ENCODE data around the gene PGA5.

PGA5 gene

DNA sequence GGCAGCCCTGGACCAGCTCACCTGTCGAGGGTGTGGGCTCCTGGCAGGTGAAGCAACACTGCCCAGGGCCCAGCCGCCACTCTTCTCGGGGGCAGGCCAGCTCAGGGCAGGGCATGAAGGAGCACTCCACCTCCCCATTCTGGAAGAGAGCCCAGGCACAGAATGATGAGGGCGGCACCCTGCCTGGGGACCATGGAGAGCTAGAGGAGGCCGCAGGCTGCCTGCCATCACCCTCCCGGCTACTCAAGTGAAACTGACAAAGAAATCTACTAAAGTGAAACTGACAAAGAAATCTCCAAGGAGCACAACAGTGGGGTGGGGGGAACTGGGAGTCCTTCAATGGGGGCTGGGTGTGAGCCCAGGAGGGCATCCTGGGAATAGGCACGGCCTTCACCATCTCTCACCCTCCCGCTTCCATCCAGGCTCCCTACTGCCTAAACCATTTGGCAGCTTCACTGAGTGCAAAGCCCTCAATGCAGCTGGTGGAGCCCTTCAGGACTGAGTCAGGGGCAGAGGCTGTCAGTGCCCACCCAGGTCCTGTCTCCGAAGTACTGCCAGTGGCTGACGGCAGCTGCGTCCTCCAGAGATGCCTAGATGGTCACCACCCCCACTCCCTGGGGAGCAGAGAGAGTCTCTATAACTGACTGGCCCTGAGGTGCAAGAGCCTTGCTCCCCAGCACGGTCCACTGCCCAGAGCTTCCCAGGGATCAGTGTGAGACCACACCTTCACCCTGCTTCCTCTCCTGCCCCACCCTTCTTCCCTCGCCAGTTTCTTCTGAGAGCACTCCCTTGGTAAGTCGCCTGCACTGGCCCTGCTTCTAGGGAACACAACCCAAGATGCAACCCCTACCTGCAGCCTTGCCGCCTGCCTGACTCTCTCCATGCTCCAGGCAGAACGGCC lies 32.5 kb downstream of the PGA5 start:
- no peak overlapping the region for H3K4me3 ChIP-seq (replicated peaks; ENCODE audit: insufficient read depth, low read length)
- TF ChIP-seq GABPA (IDR thresholded peaks at IDR 0.05; ENCODE audit: low read depth) (no peak), POLR2AphosphoS5 (IDR thresholded peaks at IDR 0.05; ENCODE audit: low read depth) (no peak), SPI1 (IDR thresholded peaks at IDR 0.05; ENCODE audit: borderline replicate concordance, low read depth) (no peak)
- TF ChIP-seq, protein P1, sequence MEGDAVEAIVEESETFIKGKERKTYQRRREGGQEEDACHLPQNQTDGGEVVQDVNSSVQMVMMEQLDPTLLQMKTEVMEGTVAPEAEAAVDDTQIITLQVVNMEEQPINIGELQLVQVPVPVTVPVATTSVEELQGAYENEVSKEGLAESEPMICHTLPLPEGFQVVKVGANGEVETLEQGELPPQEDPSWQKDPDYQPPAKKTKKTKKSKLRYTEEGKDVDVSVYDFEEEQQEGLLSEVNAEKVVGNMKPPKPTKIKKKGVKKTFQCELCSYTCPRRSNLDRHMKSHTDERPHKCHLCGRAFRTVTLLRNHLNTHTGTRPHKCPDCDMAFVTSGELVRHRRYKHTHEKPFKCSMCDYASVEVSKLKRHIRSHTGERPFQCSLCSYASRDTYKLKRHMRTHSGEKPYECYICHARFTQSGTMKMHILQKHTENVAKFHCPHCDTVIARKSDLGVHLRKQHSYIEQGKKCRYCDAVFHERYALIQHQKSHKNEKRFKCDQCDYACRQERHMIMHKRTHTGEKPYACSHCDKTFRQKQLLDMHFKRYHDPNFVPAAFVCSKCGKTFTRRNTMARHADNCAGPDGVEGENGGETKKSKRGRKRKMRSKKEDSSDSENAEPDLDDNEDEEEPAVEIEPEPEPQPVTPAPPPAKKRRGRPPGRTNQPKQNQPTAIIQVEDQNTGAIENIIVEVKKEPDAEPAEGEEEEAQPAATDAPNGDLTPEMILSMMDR (IDR thresholded peaks at IDR 0.05; ENCODE audit: insufficient read depth, low read length) = no peak
- TF ChIP-seq, protein P2, sequence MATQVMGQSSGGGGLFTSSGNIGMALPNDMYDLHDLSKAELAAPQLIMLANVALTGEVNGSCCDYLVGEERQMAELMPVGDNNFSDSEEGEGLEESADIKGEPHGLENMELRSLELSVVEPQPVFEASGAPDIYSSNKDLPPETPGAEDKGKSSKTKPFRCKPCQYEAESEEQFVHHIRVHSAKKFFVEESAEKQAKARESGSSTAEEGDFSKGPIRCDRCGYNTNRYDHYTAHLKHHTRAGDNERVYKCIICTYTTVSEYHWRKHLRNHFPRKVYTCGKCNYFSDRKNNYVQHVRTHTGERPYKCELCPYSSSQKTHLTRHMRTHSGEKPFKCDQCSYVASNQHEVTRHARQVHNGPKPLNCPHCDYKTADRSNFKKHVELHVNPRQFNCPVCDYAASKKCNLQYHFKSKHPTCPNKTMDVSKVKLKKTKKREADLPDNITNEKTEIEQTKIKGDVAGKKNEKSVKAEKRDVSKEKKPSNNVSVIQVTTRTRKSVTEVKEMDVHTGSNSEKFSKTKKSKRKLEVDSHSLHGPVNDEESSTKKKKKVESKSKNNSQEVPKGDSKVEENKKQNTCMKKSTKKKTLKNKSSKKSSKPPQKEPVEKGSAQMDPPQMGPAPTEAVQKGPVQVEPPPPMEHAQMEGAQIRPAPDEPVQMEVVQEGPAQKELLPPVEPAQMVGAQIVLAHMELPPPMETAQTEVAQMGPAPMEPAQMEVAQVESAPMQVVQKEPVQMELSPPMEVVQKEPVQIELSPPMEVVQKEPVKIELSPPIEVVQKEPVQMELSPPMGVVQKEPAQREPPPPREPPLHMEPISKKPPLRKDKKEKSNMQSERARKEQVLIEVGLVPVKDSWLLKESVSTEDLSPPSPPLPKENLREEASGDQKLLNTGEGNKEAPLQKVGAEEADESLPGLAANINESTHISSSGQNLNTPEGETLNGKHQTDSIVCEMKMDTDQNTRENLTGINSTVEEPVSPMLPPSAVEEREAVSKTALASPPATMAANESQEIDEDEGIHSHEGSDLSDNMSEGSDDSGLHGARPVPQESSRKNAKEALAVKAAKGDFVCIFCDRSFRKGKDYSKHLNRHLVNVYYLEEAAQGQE (IDR thresholded peaks at IDR 0.05; ENCODE audit: insufficient replicate concordance, low read depth) = no peak
- DNase-seq (ENCODE audit: low read depth in 1 of 2, low spot score in 1 of 2) = no peak
- no peaks in the 10 kb centered on the region for H3K27me3 ChIP-seq (ENCODE audit: insufficient read depth, poor library complexity, severe bottlenecking)
- no peak overlapping the region for H3K27ac ChIP-seq (replicated peaks)

DNA sequence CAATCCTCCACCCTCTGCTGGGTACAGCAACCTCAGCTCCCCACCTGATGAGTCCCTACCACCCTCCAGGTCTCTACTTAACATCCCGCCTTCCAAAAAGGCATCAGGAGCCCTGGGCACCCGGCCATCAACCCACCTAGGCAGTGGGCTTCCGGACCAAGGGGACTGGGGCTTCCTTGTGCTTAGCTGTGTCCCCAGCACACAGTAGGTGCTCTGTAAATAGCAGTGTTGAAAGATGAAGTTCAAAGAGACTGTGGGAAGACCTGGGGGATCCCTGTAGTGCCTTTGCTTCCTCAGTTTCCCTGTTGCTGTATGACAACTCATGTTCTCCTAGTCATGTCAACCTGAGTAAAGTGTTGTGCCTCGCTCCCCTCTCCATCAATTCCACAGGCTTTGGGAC lies 33.1 kb downstream of the PGA5 start:
- H3K27me3 ChIP-seq (ENCODE audit: insufficient read depth, poor library complexity, severe bottlenecking) = no peaks in the 10 kb centered on the region
- H3K27ac ChIP-seq (replicated peaks) = no peak overlapping the region
- no peak for DNase-seq (ENCODE audit: low read depth in 1 of 2, low spot score in 1 of 2)
- H3K4me3 ChIP-seq (replicated peaks; ENCODE audit: insufficient read depth, low read length) = no peak overlapping the region
- TF ChIP-seq, protein P2 (IDR thresholded peaks at IDR 0.05; ENCODE audit: insufficient replicate concordance, low read depth) = no peak

DNA sequence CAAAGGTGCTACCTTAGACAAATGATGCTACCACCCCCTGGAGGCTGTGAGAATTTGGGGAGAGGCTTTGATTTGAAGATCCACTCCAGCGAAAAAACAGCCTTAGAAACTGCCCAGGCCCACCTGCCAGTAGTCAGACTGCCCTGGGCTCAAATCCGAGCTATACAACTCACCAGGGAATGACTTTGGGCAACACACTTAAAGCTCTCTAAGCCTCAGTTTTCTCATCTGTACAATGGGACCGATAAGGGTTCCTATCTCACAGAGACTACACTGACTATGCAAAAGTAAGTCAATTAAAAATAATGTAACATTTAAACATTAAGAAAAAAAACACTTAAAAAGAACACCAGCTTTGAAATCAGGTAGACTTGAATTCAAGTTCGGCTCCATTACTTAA lies 34.2 kb downstream of the PGA5 start:
- no peak for TF ChIP-seq SPI1 (IDR thresholded peaks at IDR 0.05; ENCODE audit: borderline replicate concordance, low read depth)
- no peak overlapping the region for H3K27ac ChIP-seq (replicated peaks)
- H3K4me3 ChIP-seq (replicated peaks; ENCODE audit: insufficient read depth, low read length) = no peak overlapping the region
- no peak for DNase-seq (ENCODE audit: low read depth in 1 of 2, low spot score in 1 of 2)
- H3K27me3 ChIP-seq (ENCODE audit: insufficient read depth, poor library complexity, severe bottlenecking) = no peaks in the 10 kb centered on the region

DNA sequence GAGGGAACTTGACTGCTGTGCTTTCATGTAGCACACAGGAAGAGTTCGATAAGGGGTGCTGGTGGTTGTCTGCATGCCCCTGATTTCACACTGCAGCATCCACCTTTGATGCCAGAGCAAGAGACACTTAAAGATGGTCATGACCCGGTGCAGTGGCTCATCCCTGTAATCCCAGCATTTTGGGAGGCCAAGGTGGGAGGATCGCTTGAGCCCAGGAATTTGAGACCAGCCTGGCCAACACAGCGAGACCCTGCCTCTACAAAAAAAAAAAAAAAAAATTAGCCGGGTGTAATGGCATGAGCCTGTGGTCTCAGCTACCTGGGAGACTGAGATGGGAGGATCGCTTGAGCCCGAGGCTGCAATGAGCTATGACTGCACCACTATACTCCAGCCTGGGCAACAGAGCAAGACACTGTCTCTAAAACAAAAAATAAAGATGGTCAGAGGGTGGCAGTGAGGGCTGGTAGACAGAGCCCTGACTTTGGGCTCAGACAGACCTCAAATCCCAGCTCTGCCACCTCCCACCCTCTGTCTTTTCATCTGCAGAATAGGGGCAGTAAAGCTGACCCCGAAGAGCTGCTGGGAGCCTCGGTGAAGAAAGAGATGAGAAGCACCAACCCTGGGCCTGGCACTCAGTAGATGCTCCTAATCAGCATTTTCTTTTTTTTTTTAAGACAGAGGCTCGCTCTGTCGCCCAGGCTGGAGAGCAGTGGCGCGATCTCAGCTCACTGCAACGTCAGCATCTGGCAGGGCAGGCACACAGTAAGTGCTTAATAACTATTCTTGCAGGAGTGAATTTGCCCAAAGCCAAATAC lies 36.4 kb downstream of the PGA5 start:
- TF ChIP-seq GABPA (IDR thresholded peaks at IDR 0.05; ENCODE audit: low read depth) (no peak), SPI1 (IDR thresholded peaks at IDR 0.05; ENCODE audit: borderline replicate concordance, low read depth) (no peak)
- TF ChIP-seq, protein P1 (IDR thresholded peaks at IDR 0.05; ENCODE audit: insufficient read depth, low read length) = no peak
- TF ChIP-seq, protein P2 (IDR thresholded peaks at IDR 0.05; ENCODE audit: insufficient replicate concordance, low read depth) = no peak
- Histone ChIP-seq H3K27ac (replicated peaks) (no peak overlapping the region), H3K4me3 (replicated peaks; ENCODE audit: insufficient read depth, low read length) (no peak overlapping the region), H3K27me3 (ENCODE audit: insufficient read depth, poor library complexity, severe bottlenecking) (no peaks in the 10 kb centered on the region)
- no peak for DNase-seq (ENCODE audit: low read depth in 1 of 2, low spot score in 1 of 2)
